ENCODE measurements around the gene RPA1.

Gene RPA1

GRCh38 chr17:1907909-1908698, 78.3 kb downstream of the RPA1 start:
- Histone ChIP-seq H3K27ac (no peak overlapping the region), H3K4me3 (peak overlapping the region; percentile 61)
- no peak for TF ChIP-seq CTCF (IDR thresholded peaks at IDR 0.05)
- DNase-seq (ENCODE audit: low spot score), result no peak

- DNase-seq (ENCODE audit: low spot score), result no peak
- TF ChIP-seq CTCF (IDR thresholded peaks at IDR 0.05), result peak; percentile 41
- H3K27ac ChIP-seq, result no peak overlapping the region
- peak overlapping the region; percentile 61 for H3K4me3 ChIP-seq
Observed at GRCh38 chr17:1908699-1909309, 79.0 kb downstream of the RPA1 start.

GRCh38 chr17:1909985-1910384, 80.2 kb downstream of the RPA1 start:
- no peak overlapping the region for H3K4me3 ChIP-seq
- no peak overlapping the region for H3K27ac ChIP-seq
- no peak for DNase-seq (ENCODE audit: low spot score)
- no peak for TF ChIP-seq CTCF (IDR thresholded peaks at IDR 0.05)

GRCh38 chr17:1912146-1912545, 82.3 kb downstream of the RPA1 start:
- no peak for DNase-seq (ENCODE audit: low spot score)
- Histone ChIP-seq H3K27ac (no peak overlapping the region), H3K4me3 (no peak overlapping the region)
- TF ChIP-seq CTCF (IDR thresholded peaks at IDR 0.05), result no peak

GRCh38 chr17:1913702-1914101, 83.9 kb downstream of the RPA1 start:
- H3K4me3 ChIP-seq, result no peak overlapping the region
- TF ChIP-seq CTCF (IDR thresholded peaks at IDR 0.05), result no peak
- no peak overlapping the region for H3K27ac ChIP-seq
- no peak for DNase-seq (ENCODE audit: low spot score)

- no peak for DNase-seq (ENCODE audit: low spot score)
- no peak overlapping the region for H3K4me3 ChIP-seq
- H3K27ac ChIP-seq, result no peak overlapping the region
- TF ChIP-seq CTCF (IDR thresholded peaks at IDR 0.05), result no peak
Observed at GRCh38 chr17:1914661-1915083, 84.9 kb downstream of the RPA1 start.

GRCh38 chr17:1915889-1916288, 86.1 kb downstream of the RPA1 start:
- DNase-seq (ENCODE audit: low spot score), result no peak
- Histone ChIP-seq H3K4me3 (no peak overlapping the region), H3K27ac (no peak overlapping the region)
- TF ChIP-seq CTCF (IDR thresholded peaks at IDR 0.05), result no peak
